MM.1S (cell line): ENCODE results near the gene SLC13A3.

Source experiments
- DNase-seq: peaks from one replicate; pipeline ENCODE4 v3.0.0-alpha.2; 2015
- H2AFZ ChIP-seq: fragments of 300-600 bp; sonication (generic); 2 replicates; pipeline ENCODE4 v1.6.0; 2016; ENCODE audit warnings: antibody characterized with exemption, low read length
- H3F3A ChIP-seq: fragments of 300-600 bp; sonication (generic); 2 replicates; pipeline ENCODE4 v1.6.1; 2016; ENCODE audit warnings: mild to moderate bottlenecking, antibody characterized with exemption, low read length, moderate library complexity, mixed read lengths; ENCODE audit not compliant: insufficient read depth
- H3K27ac ChIP-seq: fragments of 300-600 bp; sonication (generic); 2 replicates; pipeline ENCODE4 v1.5.1; 2016; ENCODE audit warnings: mild to moderate bottlenecking, low read length
- H3K27me3 ChIP-seq: fragments of 300-600 bp; sonication (generic); replicated peaks from 2 replicates; pipeline ENCODE4 v1.6.0; 2016; ENCODE audit warnings: low read length; ENCODE audit not compliant: insufficient read depth
- H3K36me3 ChIP-seq: fragments of 300-600 bp; sonication (generic); replicated peaks from 2 replicates; pipeline ENCODE4 v1.6.1; 2016; ENCODE audit warnings: mild to moderate bottlenecking, low read length, mixed read lengths; ENCODE audit not compliant: insufficient read depth
- H3K4me1 ChIP-seq: fragments of 300-600 bp; sonication (generic); 2 replicates; pipeline ENCODE4 v1.6.1; 2016; ENCODE audit warnings: low read length, mixed read lengths
- H3K4me2 ChIP-seq: fragments of 300-600 bp; sonication (generic); 2 replicates; pipeline ENCODE4 v1.6.0; 2016; ENCODE audit warnings: low read depth, low read length
- H3K4me3 ChIP-seq: fragments of 300-600 bp; sonication (generic); 2 replicates; pipeline ENCODE4 v1.5.1; 2016; ENCODE audit warnings: low read length, mixed read lengths
- H3K79me2 ChIP-seq: fragments of 300-600 bp; sonication (generic); 2 replicates; pipeline ENCODE4 v1.6.1; 2016; ENCODE audit warnings: mixed run types, low read length, mixed read lengths
- H3K9ac ChIP-seq: fragments of 300-600 bp; sonication (generic); 2 replicates; pipeline ENCODE4 v1.6.1; 2016; ENCODE audit warnings: low read length, mixed read lengths
- H3K9me2 ChIP-seq: fragments of 300-600 bp; sonication (generic); replicated peaks from 2 replicates; pipeline ENCODE4 v1.6.1; 2016; ENCODE audit warnings: mild to moderate bottlenecking, low read length, mixed read lengths; ENCODE audit not compliant: insufficient read depth
- H3K9me3 ChIP-seq: fragments of 300-600 bp; sonication (generic); replicated peaks from 2 replicates; pipeline ENCODE4 v1.6.1; 2016; ENCODE audit warnings: mild to moderate bottlenecking, low read length, mixed read lengths; ENCODE audit not compliant: insufficient read depth
- H4K20me1 ChIP-seq: fragments of 300-600 bp; sonication (generic); 2 replicates; pipeline ENCODE4 v1.6.1; 2016; ENCODE audit warnings: mild to moderate bottlenecking, low read length, moderate library complexity, mixed read lengths; ENCODE audit not compliant: insufficient read depth
- CTCF ChIP-seq: fragments of 300-600 bp; sonication (generic); IDR thresholded peaks from 2 replicates; pipeline ENCODE4 v1.5.1; 2016; ENCODE audit warnings: antibody characterized with exemption, low read length, mixed read lengths
- EZH2 ChIP-seq: fragments of 300-600 bp; sonication (generic); optimal IDR thresholded peaks from 2 replicates; pipeline ENCODE3; 2017; ENCODE audit warnings: low read depth, mild to moderate bottlenecking, antibody characterized with exemption, low read length, mixed read lengths
- EZH2phosphoT487 ChIP-seq: fragments of 300-600 bp; sonication (generic); IDR thresholded peaks from 2 replicates; pipeline ENCODE4 v1.6.1; 2018; ENCODE audit warnings: antibody characterized with exemption, low read length

SLC13A3 gene

GRCh38 chr20:46548688-46549087, 102.6 kb downstream of the SLC13A3 start:
- Histone ChIP-seq H3K27me3 (no peaks in the 10 kb centered on the region), H3K4me1 (peaks cover 92% of the 10 kb centered on the region), H3K27ac (no peak overlapping the region), H3F3A (peaks cover 48% of the 10 kb centered on the region), H3K9me2 (no peaks in the 10 kb centered on the region), H3K36me3 (no peaks in the 10 kb centered on the region), H3K4me3 (no peak overlapping the region), H3K9ac (no peak overlapping the region), H2AFZ (no peak overlapping the region), H4K20me1 (no peaks in the 10 kb centered on the region), H3K9me3 (no peaks in the 10 kb centered on the region), H3K4me2 (no peak overlapping the region), H3K79me2 (no peaks in the 10 kb centered on the region)
- DNase-seq: no peak
- TF ChIP-seq EZH2: no peak
- no peak for TF ChIP-seq EZH2phosphoT487

- H3K9me3 ChIP-seq: no peaks in the 10 kb centered on the region
- H3K27ac ChIP-seq: no peak overlapping the region
- H3K4me1 ChIP-seq: peaks cover 88% of the 10 kb centered on the region
- no peak for DNase-seq
- H4K20me1 ChIP-seq: no peaks in the 10 kb centered on the region
- no peak overlapping the region for H3K4me3 ChIP-seq
- H3K79me2 ChIP-seq: no peaks in the 10 kb centered on the region
- H2AFZ ChIP-seq: no peak overlapping the region
- no peaks in the 10 kb centered on the region for H3K36me3 ChIP-seq
- no peaks in the 10 kb centered on the region for H3K27me3 ChIP-seq
- no peaks in the 10 kb centered on the region for H3K9me2 ChIP-seq
- H3K4me2 ChIP-seq: no peak overlapping the region
- no peak overlapping the region for H3K9ac ChIP-seq
- TF ChIP-seq EZH2 (no peak), CTCF (no peak), EZH2phosphoT487 (no peak)
- H3F3A ChIP-seq: peaks cover 41% of the 10 kb centered on the region
These were observed 103.3 kb downstream of the SLC13A3 start for GRCh38 chr20:46547995-46548394.

- no peaks in the 10 kb centered on the region for H3K36me3 ChIP-seq
- peaks cover 30% of the 10 kb centered on the region for H3F3A ChIP-seq
- H3K27me3 ChIP-seq: no peaks in the 10 kb centered on the region
- no peaks in the 10 kb centered on the region for H3K9me2 ChIP-seq
- H3K27ac ChIP-seq: no peak overlapping the region
- peaks cover 79% of the 10 kb centered on the region for H3K4me1 ChIP-seq
- H2AFZ ChIP-seq: no peak overlapping the region
- no peaks in the 10 kb centered on the region for H4K20me1 ChIP-seq
- H3K9ac ChIP-seq: no peak overlapping the region
- no peak for DNase-seq
- no peak for TF ChIP-seq EZH2
- TF ChIP-seq CTCF: no peak
- no peak for TF ChIP-seq EZH2phosphoT487
- H3K79me2 ChIP-seq: no peaks in the 10 kb centered on the region
- no peak overlapping the region for H3K4me3 ChIP-seq
- no peaks in the 10 kb centered on the region for H3K9me3 ChIP-seq
- H3K4me2 ChIP-seq: peak overlapping the region; percentile 14
These were observed 104.3 kb downstream of the SLC13A3 start for GRCh38 chr20:46546936-46547335.

DNA sequence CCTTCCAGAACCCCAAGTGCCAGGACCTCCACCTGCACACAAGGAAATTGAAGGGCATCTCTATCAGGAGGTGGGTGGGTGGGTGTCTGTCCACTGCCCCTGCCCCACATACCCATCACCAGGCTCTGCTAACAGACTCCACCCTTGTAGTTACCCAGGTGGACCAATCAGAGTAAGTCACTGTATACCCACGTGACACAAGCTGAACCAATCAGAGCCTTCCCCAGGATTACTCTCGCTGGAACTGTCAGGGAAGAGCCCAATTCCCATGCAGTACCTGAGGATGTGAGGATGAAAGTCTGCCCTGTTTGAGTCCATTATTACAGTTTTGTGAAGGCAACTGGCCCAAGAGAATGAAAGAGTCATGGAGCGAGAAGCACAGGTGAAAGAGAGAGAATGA, 105.0 kb downstream of the SLC13A3 start:
- Histone ChIP-seq H3K9me3 (no peaks in the 10 kb centered on the region), H3K27me3 (no peaks in the 10 kb centered on the region), H3K4me1 (peaks cover 72% of the 10 kb centered on the region), H2AFZ (no peak overlapping the region), H3K79me2 (no peaks in the 10 kb centered on the region), H3K4me3 (no peak overlapping the region), H3K27ac (peak overlapping the region; percentile 94), H3K9me2 (no peaks in the 10 kb centered on the region), H3K9ac (peak overlapping the region; percentile 63; the same call in 1 of the 2 replicates), H3K36me3 (no peaks in the 10 kb centered on the region), H4K20me1 (no peaks in the 10 kb centered on the region), H3F3A (peaks cover 27% of the 10 kb centered on the region), H3K4me2 (peak overlapping the region; percentile 73; the same call in 1 of the 2 replicates)
- no peak for DNase-seq
- TF ChIP-seq CTCF (no peak), EZH2phosphoT487 (no peak), EZH2 (no peak)
